Measurements from ENCODE around the gene TSPAN17. TPM values are rescaled to one million over a fixed set of nuclear protein-coding genes. Genes with fewer than 3 reads are reported as not detected.

The TSPAN17 gene
- total and polyA plus RNA-seq, 9 of the 15 experiments (the other 6 are each of a cell fraction or from before 2014, with no cell fraction given): 0.73 to 58.3 (median 34.5) TPM

- in situ Hi-C loops (cut with MboI): no loop called here
- H3K27me3 ChIP-seq (ENCODE audit: control insufficient read depth in 2 of 2, insufficient read depth in 2 of 2, low read length in 2 of 2): peaks cover 59 to 85% of the 10 kb centered on the region in 2 experiments
- ChIA-PET POLR2A (interaction anchor here (0.8 kb wide), 1 partner anchor 85 kb away, joined by 4 read pairs; no protein-coding TSS in a partner anchor), CTCF (ENCODE audit: low intra/inter-chr PET ratio) (no interaction called here)
- no peak for TF ChIP-seq ZNF699 (CRISPR knock-in tag; IDR thresholded peaks at IDR 0.05; ENCODE audit: insufficient replicate concordance)
- no peak overlapping the region for H3K4me3 ChIP-seq
- H3K27ac ChIP-seq (ENCODE audit: extremely low read depth, low read depth, low read length): no peak overlapping the region
- WGBS (ENCODE audit: insufficient coverage, low coverage, missing lambda C conversion rate): 18% methylated on average over 24 of the region's 27 CpGs
- no peak overlapping the region for H2AFZ ChIP-seq (ENCODE audit: low read depth, low read length)
- intact Hi-C loops (cut with micrococcal nuclease): no loop called here
- H3K9me1 ChIP-seq (ENCODE audit: control insufficient read depth, insufficient read depth, low read length): no peaks in the 10 kb centered on the region
- no peaks in the 10 kb centered on the region for H3K79me2 ChIP-seq (ENCODE audit: control insufficient read depth, insufficient read depth, low read length)
- no peaks in the 10 kb centered on the region for H4K20me1 ChIP-seq (replicated peaks; ENCODE audit: control insufficient read depth, insufficient read depth, low read length)
- no peak for FAIRE-seq
- ATAC-seq: no peak
- H3K4me1 ChIP-seq (replicated peaks in 1 of 2; ENCODE audit: control insufficient read depth in 2 of 2, insufficient read depth in 2 of 2, low read length in 2 of 2): peaks cover 0 to 4% of the 10 kb centered on the region in 2 experiments; a peak in 2 of 5 replicates
- no peak overlapping the region for H3K4me2 ChIP-seq (ENCODE audit: insufficient read depth, low read length)
- no peaks in the 10 kb centered on the region for H3K36me3 ChIP-seq (ENCODE audit: control insufficient read depth, insufficient read depth, low read length)
- no peak for DNase-seq (ENCODE audit: extremely low read depth in 1 of 4, low spot score in 3 of 4)
- no peaks in the 10 kb centered on the region for H3K9me3 ChIP-seq (replicated peaks; ENCODE audit: control insufficient read depth, insufficient read depth, low read depth, low read length)
- H3K9ac ChIP-seq (ENCODE audit: insufficient read depth in 1 of 2, low read depth in 2 of 2, low read length in 2 of 2): no peak overlapping the region
- no TSS peak for BruUV-seq (replicated peaks)
Observed at GRCh38 chr5:176702671-176703641, 55.7 kb downstream of the TSPAN17 start.

- Histone ChIP-seq H3K36me3 (ENCODE audit: control insufficient read depth, insufficient read depth, low read length) (no peaks in the 10 kb centered on the region), H3K4me3 (no peak overlapping the region), H3K4me1 (replicated peaks in 1 of 2; ENCODE audit: control insufficient read depth in 2 of 2, insufficient read depth in 2 of 2, low read length in 2 of 2) (peaks cover 0 to 4% of the 10 kb centered on the region in 2 experiments; a peak in 2 of 5 replicates), H3K27me3 (ENCODE audit: control insufficient read depth in 2 of 2, insufficient read depth in 2 of 2, low read length in 2 of 2) (peaks cover 57 to 85% of the 10 kb centered on the region in 2 experiments), H3K79me2 (ENCODE audit: control insufficient read depth, insufficient read depth, low read length) (no peaks in the 10 kb centered on the region), H3K9ac (ENCODE audit: insufficient read depth in 1 of 2, low read depth in 2 of 2, low read length in 2 of 2) (no peak overlapping the region), H3K4me2 (ENCODE audit: insufficient read depth, low read length) (no peak overlapping the region), H3K9me1 (ENCODE audit: control insufficient read depth, insufficient read depth, low read length) (no peaks in the 10 kb centered on the region), H3K9me3 (replicated peaks; ENCODE audit: control insufficient read depth, insufficient read depth, low read depth, low read length) (no peaks in the 10 kb centered on the region), H4K20me1 (replicated peaks; ENCODE audit: control insufficient read depth, insufficient read depth, low read length) (peaks cover 3% of the 10 kb centered on the region; the same call in 1 of the 2 replicates), H3K27ac (ENCODE audit: extremely low read depth, low read depth, low read length) (no peak overlapping the region), H2AFZ (ENCODE audit: low read depth, low read length) (no peak overlapping the region)
- under 1% methylated on average over 13 of the region's 13 CpGs for WGBS (ENCODE audit: insufficient coverage, low coverage, missing lambda C conversion rate)
- no peak for DNase-seq (ENCODE audit: extremely low read depth in 1 of 4, low spot score in 3 of 4)
- ATAC-seq: no peak
- TF ChIP-seq ILF3 (IDR thresholded peaks at IDR 0.05; ENCODE audit: borderline replicate concordance): no peak
- peak; percentile 50 for TF ChIP-seq ZFP36 (IDR thresholded peaks at IDR 0.05; ENCODE audit: low read depth, low read length, partially characterized antibody)
- in situ Hi-C loops (cut with MboI): no loop called here
- intact Hi-C loops (cut with micrococcal nuclease): no loop called here
- ChIA-PET CTCF (ENCODE audit: low intra/inter-chr PET ratio) (no interaction called here), POLR2A (no interaction called here)
- no peak for FAIRE-seq
- BruUV-seq (replicated peaks): no TSS peak
Observed at GRCh38 chr5:176703857-176704256, 56.6 kb downstream of the TSPAN17 start.
